ENCODE results near the gene AFG1L. TPM values are rescaled to one million over a fixed set of nuclear protein-coding genes. Genes with fewer than 3 reads are reported as not detected.
"Not testable (repeated sequence)": the region's sequence is repeated elsewhere in the genome, so short reads cannot be mapped to it uniquely, and the experiment has no call there.

Gene AFG1L
- total RNA-seq, 1 donor from 2014 or later: 4.3 TPM

DNA sequence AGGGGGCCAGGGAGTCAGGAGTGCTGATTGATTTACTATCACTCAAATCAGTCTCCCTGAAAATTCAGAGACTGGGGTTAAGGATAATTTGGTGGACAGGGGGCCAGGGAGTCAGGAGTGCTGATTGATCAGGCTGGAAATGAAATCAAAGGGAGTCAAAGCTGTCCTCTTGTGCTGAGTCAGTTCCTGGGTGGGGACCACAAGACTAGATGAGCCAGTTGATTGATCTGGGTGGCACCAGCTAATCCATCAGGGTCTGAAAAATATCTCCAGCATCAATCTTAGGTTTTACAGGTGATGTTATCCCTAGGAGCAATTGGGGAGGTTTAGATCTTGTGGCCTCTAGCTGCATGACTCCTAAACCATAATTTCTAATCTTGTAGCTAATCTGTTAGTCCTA is 6.1 kb upstream of the AFG1L start:
- no peak for DNase-seq (ENCODE audit: low spot score)

DNA sequence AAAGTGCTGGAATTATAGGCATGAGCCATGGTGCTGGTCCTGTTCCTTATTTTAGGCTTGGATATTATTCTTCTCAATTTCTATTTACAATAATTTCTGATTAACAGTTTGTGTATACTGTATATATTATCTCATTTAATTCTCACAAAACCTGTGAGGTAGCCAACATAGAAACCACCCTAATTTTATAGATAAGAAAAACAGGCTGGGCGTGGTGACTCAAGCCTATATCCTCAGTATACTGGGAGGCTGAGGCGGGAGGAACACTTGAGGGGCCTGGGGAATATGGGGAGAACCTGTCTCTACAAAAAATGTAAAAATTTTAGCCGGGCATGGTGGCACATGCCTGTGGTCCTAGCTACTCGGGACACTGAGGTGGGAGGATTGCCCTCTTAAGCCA is 3.8 kb upstream of the AFG1L start:
- DNase-seq (ENCODE audit: low spot score): no peak

DNA sequence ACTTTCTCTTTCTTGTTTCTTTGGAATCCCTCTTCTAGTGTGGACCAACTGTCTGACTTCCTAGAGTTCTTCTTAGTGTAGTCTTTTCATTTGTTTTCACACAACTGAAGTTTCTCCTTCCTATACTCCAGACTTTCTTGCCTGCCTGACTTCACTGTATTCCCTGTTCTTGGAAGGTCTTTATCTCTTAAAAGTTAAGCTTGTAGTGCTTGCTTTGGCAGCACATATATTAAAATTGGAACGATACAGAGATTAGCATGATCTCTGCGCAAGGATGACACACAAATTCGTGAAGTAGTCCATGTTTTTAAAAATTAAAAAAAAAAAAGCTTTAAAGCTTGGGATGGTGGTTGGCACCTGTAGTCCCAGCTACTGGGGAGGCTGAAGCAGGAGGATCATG is 2.3 kb upstream of the AFG1L start:
- DNase-seq (ENCODE audit: low spot score): peak; percentile 4

DNA sequence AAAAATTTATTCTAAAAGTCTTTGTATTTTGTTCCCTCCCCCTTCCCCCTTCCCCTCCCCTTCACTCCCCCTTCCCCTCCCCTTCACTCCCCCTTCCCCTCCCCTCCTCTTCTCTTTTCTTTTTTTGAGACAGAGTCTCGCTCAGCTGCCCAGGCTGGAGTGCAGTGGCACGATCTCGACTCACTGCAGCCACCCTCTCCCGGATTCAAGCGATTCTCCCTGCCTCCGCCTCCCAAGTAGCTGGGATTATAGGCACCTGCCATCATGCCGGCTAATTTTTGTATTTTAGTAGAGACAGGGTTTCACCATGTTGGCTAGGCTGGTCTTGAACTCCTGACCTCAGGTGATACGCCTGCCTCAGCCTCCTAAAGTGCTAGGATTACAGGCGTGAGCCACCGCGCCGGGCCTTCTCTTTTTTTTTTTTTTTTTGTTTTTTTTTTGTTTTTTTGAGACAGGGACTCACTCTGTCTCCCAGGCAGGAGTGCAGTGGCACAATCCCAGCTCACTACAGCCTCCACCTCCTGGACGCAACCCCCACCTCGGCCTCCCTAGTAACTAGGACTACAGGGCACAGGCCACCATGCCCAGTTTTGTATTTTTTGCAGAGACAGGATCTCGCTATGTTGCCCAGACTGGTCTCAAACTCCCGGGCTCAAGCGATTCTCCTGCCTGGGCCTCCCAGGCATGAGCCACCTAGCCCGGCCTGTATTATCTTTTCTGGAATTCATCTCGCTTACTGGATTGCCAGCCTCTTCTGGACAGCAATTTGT is 1.1 kb upstream of the AFG1L start:
- DNase-seq (ENCODE audit: low spot score): peak; percentile 1

DNA sequence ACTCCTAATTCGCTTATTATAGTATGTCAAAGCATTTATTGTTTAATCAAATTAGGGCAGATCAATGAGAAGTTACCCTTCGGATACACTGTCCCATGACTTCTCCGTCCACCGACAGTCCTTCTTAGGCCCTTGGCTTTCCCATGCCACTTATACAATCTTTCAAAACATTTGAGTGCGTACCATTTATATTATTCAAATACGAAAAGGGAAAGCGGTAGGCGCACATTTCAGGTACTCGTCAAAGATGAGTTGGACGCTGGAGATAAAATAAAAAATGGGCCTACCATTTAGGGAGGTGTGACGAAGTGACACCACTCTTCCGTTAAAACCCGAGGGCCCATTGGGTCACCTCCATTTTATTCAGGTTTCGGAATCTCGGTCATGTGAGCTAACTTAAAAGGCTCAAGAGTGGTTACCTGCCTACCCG is 542 bp upstream of the AFG1L start:
- no peak for DNase-seq (ENCODE audit: low spot score)

DNA sequence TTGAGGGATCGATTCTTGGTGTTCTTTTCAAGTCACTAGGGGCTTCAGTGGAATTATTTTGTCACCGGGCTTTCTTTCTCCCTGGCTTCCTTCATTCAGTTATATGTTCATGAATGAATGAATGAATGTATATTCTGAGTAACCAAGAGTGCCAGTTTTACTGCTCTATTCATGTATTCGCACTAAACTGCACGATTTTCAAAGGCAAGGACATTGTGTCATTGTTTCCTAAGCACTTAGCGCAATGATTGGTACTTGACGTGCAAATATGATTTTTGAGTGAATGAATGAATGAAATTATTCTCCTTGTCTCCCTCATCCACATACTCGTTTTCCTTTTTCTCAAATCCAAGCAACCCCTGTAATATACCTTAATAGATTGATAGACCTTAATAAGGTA is 822 bp downstream of the AFG1L start:
- DNase-seq (ENCODE audit: low spot score): no peak

DNA sequence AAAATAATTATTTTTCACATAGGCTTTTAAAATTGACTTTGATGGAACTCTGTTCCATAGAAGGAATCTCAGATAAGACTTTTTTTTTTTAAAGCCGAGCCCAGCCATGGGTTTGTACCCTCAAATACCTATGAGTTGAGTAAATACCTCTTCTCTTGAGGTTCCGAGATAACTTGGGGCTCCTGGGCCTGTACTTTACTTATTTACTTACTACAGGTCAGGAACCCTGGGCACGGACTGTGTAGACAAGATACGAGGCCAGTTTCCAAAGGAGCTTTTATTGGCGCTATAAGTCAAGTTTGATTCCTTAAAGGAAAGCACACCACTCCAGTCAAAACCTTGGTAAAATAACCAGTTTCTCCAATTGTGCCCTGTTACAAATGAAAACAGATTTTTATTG is 7.5 kb downstream of the AFG1L start:
- DNase-seq (ENCODE audit: low spot score): no peak

DNA sequence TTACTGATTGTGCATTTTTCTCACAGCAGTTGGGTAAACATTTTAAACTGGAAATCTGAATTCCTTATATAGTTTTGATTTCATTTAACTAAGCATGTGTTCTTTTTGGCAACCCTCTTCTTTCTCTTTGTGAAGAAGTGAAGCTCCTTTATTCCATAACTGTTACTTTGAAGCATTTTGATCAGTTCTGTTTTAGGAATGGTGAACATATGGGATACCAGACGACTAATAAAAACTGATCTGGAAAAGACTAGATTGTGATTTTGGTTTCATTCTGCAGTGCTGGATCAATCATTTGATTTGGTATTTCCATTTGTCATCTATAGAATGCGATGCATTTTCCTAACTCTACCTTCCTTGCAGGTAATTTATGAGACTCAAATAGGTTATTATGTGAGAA is 9.8 kb downstream of the AFG1L start:
- no peak for DNase-seq (ENCODE audit: low spot score)

DNA sequence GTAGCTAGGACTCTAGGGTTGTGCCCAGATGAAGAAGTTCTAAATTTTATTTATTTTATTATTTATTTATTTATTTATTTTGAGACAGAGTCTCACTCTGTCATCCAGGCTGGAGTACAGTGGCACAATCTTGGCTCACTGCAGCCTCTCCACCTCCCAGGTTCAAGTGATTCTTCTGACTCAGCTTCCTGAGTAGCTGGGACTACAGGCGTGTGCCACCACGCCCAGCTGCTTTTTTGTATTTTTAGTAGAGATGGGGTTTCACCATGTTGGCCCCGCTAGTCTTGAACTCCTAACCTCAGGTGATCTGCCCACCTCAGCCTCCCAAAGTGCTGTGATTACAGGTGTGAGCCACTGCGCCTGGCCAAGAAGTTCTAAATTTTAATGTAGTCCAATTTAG is 13.8 kb downstream of the AFG1L start:
- not testable (repeated sequence) for DNase-seq (ENCODE audit: low spot score)

DNA sequence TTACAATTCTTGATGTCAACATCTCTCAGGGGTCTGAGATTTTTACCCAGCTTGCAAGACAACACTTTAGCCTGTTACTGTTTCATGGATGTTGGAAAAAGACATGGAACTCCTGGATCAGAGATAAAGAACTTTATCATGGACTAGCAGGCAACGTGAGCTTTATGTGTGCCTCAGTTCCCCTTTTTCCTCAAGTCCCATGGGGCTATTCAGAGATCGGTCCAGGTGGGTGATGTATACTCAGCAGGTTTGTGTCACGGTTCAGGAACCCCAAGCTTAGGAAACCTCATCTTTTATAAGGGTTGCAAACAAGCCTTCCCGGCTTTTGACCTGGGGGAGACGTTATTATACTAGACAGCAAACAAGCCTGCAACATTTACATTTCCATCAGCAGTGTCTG is 15.0 kb downstream of the AFG1L start:
- DNase-seq (ENCODE audit: low spot score): no peak

DNA sequence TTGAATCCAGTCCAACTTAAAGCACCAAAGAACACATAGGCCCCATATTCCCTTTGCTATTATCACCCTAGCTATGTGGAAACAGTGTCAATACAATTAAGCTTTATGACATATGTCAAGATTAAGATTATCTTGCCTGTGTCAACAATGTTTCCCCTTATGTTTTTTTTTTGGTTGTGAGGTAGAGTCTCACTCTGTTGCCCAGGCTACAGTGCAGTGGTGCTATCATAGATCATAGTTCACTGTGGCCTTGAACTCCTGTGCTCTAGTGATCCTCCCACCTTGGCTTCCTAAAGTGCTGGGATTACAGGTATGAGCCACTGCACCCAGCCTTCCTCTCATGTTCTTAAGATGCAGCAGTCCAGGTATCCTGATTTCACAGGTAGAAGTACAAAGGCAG is 17.8 kb downstream of the AFG1L start:
- DNase-seq (ENCODE audit: low spot score): no peak

DNA sequence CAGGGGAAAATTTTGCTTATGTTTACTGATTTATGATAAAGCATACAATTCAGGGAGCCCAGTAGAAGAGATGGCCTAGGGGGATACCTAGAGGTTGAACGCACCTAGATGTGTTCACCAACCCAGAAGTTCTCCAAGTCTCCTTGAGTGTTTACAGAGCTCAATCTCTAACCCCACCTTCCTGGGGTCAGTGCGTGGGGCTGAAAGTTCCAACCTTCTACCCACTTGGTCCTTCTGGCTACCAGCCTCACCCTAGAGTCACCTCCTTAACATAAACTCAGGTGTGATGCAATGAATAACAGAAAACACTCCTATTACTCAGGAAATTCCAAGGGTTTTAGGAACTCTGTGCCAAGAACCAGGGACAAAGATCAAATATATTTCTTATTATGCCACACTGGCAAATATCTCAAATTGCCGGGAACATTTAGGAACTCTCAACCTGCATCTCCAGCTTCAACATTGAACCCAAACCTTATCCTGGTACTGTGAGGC is 26.4 kb downstream of the AFG1L start:
- DNase-seq (ENCODE audit: low spot score): no peak

DNA sequence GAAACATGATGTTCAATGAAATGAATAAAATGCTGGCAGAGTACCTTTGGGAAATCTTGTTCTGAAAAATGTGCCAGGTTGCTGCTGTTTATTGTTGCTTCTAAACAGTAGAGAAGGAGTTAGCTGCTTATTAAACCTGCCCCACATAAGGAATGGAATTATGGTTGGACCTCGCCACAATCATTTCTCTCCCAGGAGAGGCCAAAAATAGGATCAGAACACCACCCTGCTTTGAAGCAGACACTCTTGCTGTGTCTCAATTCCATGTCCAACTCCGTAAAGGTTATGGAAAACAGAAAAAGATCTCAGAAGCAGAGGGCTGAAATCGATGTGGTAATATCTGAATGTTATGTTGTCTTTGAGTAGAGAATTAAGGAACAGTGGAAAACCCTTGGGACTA is 27.9 kb downstream of the AFG1L start:
- DNase-seq (ENCODE audit: low spot score): no peak

DNA sequence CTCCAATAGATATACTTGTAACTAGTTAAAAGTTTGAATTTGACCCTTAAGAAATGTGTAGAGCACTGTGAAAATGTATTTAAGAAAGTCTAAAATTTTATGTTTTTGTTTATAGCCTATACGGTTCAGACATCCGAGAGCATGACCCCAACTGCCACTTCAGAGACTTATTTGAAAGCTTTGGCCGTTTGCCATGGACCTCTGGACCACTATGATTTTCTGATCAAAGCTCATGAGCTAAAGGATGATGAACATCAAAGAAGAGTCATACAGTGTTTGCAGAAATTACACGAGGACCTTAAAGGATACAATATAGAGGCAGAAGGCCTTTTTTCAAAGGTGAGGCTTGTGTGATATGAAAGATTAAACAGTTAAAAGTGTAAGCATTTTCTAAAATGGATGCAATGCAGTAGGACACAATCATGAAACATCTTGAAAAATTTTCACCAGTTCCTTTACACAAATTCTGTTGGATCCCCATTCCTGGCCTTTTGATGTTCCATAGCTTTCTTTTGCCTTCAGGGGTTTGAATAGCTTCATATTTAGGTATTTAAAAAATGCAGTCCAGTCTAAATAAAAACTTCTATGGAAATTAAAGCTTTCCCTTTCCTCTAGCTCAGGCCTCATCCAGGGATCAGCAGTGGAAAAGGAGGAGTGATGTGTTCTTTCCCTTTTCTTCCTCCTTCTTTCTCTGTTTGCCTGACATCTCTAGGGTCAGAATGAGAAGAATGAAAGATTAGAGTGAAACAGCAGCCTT is 29.0 kb downstream of the AFG1L start:
- peak; percentile 2 for DNase-seq (ENCODE audit: low spot score)

DNA sequence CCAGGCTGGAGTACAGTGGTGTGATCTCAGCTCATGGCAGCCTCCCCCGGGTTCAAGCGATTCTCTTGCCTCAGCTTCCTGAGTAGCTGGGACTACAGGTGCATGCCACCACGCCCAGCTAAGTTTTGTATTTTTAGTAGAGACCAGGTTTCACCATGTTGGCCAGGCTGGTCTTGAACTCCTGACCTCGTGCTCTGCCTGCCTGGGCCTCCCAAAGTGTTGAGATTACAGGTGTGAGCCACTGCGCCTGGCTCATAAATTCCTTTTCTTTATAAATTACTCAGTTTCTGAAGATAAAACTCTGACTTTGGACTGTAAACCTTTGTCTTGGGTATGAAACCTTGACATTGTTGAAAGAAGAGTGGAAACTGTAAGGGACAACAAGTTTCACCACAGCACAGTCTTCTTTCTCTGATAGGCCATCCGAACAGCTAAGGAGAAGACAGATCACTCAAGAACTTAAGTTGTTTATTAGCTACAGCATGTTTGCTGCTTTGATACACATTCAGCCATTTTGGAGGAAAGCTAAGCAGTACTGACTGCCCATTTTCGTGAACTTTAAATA is 35.4 kb downstream of the AFG1L start:
- DNase-seq (ENCODE audit: low spot score): not testable (repeated sequence)

DNA sequence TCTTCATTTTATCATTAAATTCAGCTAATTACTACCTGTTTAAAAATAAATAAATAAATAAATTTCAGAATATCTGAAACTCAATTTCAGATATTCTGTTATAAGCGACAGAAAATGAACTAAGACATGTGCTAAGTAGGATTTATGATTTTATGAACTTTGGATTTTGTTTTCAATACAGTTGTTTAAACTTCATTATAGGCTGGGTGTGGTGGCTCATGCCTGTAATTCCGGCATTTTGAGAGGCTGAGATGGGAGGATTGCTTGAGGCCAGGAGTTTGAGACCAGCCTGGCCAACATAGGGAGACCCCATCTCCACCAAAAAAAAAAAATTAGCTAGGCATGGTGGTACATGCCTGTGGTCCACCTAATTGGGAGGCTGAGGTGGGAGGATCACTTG is 36.0 kb downstream of the AFG1L start:
- DNase-seq (ENCODE audit: low spot score): no peak

DNA sequence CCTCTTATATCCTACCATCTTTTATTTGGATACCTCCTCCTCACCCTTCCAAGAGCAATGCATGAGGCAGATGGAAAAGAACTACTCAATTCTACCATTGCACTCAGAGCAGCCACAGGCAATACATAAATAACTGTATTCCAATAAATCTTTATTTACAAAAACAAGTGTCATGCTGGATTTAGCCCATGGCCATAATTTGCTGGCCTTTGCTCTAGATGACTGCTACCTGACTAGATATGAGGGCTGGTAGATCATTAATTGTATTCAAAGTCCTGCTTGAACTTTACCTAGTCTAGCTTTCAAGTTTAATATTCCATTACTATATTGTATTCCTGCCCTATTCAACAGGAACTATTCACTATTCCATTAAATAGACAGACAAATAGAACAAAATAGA is 37.1 kb downstream of the AFG1L start:
- no peak for DNase-seq (ENCODE audit: low spot score)

DNA sequence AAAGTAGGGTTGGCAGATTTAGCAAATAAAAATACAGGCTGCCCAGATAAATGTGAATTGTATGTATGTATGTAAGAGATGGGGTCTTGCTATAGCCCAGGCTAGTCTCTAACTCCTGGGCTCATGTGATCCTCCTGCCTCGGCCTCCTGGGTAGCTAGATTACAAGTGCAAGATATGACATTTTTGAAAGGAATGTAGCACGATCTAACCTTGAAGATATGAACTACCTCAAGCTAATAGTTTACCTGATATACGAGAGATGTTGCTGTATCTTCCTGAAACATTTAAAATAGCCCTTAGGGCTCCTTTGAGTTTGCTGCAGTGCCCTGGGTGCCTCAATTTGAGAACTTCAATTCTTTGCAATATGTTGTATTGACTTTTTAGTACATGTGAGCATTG is 42.1 kb downstream of the AFG1L start:
- DNase-seq (ENCODE audit: low spot score): no peak

DNA sequence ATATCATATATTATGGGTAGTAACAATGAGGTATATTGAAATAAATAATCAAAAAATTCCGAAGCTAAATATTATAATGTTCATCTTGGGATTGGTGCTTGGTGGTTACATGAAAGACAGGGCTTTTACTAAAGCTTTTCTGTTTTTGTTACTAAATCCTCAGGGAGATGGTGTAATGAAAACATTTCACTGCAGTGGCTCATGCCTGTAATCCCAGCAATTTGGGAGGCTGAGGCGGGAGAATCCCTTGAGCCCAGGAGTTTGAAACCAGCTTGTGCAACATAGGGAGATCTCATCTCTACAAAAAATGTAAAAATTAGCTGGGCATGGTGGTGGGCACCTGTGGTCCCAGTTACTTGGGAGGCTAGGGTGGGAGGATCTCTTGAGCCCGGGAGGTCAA is 42.9 kb downstream of the AFG1L start:
- no peak for DNase-seq (ENCODE audit: low spot score)

DNA sequence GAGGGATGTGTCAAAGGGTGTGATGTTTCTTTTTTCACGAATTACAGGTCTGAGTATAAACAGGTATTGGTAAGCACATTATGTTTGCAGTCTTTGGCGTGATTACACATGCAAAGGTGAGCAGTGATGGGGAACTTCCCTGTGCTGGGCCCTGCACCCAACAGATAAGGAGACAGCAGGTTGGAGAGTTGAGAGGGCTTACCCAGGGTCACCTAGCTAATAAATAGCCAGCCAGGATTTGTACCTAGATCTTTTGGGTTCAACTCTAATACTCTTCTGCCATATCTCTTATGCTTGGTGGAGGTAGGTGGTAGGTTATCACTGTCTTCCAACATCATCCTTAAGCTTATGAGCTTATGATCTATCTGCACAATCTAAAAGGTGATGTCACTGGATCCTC is 46.5 kb downstream of the AFG1L start:
- no peak for DNase-seq (ENCODE audit: low spot score)

DNA sequence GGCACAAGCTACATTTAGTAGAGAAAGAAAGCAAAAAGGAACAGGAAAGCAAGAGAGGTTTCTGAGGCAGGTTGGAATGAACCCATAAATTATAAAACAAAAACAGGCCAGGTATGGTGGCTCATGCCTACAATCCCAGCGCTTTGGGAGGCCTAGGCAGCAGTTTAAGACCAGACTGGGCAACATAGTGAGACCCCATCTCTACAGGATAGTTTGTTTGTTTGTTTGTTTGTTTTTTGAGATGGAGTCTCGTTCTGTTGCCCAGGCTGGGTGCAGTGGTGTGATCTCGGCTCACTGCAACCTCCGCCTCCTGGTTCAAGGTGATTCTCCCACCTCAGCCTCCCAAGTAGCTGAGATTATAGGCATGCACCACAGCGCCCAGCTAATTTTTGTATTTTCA is 49.0 kb downstream of the AFG1L start:
- no peak for DNase-seq (ENCODE audit: low spot score)

DNA sequence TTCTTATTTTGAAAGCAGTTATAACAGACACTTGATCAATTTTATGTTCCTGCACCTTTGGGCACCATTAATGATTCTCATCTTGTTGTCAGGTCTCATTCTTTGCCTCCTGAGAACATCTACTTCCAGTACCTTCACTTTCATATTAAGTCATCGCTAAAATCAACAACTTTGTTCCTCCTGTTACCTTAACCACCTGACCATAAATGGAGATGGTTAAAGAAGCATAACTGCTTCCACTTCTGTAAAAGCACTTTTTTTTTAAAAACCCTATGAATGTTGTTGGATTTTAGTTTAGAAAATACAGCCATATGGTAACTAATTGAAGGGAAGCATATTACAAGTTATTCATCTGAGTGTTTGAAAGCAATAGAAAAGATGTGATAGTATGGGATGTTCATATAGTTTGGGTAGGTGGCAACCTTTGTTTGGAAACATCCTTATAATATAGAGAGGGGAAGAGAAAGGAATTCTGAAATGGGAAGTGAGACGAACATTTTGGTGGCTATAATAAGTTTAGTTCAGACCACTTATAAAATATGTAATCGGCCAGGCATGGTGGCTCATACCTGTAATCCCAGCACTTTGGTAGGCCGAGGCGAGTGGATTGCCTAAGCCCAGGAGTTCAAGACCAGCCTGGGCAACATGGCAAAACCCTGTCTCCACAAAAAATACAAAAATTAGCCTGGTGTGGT is 53.9 kb downstream of the AFG1L start:
- no peak for DNase-seq (ENCODE audit: low spot score)
